CD4-positive, alpha-beta T cell treated with Interleukin-2 at 100 ng/mL for 4 hours (primary cell): ENCODE measurements around the gene CIITA.
"Not testable (repeated sequence)": the region's sequence is repeated elsewhere in the genome, so short reads cannot be mapped to it uniquely, and the experiment has no call there.

ENCODE experiments used
- DNase-seq: peaks from one replicate; pipeline ENCODE4 v3.0.0-alpha.2; 2020; ENCODE audit warnings: low spot score

CIITA gene

DNA sequence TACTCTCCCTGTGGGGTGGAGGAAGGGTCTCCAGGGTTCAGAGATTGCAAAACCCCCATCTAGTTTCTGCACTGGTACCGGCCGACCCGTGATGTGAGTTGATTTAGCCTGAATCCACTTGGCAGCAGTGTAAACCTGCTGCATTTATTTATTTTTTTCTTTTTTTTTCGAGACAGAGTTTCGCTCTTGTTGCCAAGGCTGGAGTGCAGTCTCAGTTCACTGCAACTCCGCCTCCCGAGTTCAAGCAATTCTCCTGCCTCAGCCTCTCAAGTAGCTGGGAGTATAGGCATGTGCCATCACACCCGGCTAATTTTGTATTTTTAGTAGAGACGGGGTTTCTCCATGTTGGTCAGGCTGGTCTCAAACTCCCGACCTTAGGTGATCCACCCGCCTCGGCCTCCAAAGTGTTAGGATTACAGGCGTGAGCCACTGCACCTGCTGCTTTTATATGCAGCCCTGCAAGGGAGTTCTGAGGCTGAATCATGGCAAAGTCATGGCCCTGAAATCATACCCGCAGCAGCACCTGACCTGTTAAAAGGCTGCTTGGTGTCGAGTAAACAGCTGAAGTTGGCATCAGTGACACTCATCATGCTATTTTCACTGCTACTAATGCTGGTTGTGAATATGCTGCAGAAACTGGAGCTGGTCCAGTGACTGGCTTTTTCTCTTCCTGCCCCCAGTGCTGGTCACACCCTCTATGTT, 43.9 kb downstream of the CIITA start:
- no peak for DNase-seq

DNA sequence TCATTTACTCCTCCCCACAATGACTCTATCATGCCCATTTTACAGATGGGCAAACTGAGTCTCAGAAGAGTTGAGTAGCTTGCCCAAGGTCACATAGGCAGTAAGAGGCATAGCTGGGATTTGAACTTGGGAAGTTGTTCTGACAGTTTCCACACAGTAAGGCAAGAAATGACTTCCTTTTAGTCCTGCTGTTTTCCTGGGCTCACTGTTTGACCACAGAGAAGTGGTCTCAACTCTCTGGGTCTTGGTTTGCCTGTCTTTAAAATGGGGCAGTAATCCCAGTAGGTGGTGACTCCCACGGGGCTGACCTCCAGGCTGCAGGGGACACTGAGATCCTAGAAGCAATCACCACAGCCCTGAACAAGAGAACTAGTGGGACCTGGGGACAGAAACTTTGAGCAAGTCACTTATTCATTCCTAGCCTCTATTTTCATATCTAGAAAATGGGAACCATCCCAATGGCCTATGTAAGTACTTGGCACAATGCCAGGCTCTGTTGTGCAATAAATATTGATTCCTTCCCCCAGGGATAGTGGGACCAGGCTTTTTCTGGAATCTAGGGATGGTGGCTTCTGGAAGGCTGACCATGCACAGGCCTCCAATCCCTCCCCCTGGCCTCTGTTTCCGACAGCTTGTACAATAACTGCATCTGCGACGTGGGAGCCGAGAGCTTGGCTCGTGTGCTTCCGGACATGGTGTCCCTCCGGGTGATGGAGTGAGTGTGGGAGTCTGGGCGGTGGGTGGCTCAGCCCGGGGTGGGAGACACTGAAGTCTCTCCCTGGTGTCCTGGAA, 44.7 kb downstream of the CIITA start:
- no peak for DNase-seq

DNA sequence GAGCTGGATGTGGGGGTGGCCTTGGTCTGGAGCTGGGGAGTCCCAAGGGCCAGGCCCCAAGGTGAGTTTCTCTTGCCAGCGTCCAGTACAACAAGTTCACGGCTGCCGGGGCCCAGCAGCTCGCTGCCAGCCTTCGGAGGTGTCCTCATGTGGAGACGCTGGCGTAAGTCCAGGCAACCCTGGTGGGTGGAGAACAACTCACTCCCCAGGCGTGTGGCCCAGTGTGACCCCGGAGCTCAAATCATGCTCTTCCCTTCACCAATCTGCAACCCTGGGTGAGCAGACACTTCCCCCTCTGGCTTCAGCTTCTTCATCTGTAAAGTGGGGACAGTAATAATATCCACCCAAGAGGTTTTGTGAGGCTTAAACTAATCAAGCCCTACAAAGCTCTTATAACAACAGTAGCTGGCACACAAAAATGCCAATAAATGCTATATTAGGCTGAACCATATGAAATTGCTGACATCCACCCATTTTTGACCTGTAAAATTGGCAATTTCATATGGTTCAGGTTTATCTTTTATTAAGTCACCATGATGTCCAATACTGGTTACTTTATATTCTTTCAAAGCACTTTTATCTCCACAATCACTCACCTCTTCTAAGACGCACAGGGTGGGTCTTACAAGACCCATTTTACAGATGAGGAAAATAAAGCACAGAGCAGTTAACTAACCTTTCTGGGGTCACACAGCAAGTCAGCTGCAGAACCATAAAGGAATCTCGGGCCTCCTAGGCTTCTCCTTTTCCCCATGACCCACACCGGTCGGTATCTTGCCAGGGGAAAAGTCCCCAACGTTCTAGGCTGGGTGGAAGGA, 45.5 kb downstream of the CIITA start:
- no peak for DNase-seq

DNA sequence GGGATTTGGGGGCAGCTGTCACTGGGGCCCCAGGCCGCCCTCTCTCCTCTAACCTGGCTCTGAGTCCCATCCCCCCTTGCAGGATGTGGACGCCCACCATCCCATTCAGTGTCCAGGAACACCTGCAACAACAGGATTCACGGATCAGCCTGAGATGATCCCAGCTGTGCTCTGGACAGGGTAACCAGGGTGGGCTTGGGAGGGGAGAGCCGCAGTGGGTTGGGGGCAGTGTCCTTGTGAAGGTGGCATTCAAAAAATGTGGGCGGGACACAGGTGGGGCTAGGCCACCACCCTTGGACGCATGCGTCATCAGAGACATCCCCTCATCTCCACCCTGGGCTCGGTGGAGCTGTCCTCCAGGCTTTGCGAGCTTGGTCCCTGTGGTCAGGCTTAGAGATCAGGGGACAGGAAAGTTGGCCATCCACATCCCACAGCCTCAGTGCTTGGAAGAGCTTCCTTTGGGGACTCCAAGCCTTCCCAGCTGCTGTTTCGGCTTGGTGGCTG, 46.2 kb downstream of the CIITA start:
- no peak for DNase-seq

DNA sequence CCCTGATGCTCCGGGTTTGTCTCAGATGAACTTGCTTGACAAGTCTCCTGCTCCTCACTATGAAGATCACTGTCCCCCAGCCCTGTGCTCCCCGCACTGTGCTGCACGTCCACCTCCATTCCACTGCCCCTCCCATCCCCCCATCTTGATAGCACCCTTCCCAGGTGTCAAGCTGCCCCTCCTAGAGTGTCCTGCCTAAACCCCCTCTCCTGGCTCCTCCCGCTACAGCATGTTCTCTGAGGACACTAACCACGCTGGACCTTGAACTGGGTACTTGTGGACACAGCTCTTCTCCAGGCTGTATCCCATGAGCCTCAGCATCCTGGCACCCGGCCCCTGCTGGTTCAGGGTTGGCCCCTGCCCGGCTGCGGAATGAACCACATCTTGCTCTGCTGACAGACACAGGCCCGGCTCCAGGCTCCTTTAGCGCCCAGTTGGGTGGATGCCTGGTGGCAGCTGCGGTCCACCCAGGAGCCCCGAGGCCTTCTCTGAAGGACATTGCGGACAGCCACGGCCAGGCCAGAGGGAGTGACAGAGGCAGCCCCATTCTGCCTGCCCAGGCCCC, 46.7 kb downstream of the CIITA start:
- no peak for DNase-seq

DNA sequence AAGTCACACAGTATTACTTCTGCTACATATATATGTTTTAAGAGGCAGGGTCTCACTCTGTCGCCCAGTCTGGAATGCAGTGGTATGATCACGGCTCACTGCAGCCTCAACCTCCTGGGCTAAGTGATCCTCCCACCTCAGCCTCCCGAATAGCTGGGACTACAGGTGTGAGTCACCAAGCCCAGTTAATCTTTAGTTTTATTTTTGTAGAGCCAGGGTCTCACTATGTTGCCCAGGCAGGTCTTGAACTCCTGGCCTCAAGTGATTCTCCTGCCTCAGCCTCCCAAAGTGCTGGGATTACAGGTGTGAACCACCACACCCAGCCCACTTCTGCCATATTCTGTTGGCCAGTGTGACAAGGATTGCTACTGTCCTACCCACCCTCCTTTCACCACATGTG, 48.3 kb downstream of the CIITA start:
- not testable (repeated sequence) for DNase-seq

DNA sequence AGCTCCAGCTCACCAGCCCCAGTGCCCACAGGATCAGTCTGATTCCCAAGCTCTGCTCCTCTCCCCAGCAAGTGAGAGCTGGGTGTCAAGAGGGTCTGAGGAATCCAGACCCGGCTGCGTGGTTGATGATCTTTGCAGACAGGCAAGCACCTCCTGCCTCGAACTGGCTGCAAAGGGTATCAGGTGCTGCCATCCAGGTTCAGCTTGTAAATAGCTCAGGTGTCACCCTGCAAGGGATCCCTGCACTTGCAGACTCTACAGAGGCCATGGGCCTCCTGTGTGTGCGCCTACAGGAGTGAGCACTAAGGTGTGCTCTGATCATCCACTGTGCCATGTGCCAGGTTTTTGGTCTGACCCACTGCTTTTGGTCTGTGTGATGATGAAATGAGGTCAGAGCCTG, 49.1 kb downstream of the CIITA start:
- no peak for DNase-seq

DNA sequence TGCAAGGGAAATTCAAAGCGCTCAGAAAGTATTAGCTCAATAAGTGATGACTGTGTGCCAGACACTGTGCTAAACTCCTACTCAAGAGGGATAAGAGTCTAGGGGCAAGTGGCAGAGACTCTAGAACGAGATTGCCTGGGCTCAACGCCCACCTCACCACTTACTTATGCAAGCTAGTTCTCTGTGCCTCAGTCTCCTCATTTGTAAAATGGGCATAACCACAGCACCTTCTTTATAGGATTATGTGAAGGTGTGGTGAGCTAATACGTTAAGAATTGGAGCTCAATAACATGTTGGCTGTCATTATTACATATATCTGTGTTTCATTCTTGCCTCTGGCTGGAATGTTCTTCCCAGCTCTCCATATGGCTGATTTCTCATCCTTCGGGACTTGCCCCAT, 49.9 kb downstream of the CIITA start:
- DNase-seq: no peak

DNA sequence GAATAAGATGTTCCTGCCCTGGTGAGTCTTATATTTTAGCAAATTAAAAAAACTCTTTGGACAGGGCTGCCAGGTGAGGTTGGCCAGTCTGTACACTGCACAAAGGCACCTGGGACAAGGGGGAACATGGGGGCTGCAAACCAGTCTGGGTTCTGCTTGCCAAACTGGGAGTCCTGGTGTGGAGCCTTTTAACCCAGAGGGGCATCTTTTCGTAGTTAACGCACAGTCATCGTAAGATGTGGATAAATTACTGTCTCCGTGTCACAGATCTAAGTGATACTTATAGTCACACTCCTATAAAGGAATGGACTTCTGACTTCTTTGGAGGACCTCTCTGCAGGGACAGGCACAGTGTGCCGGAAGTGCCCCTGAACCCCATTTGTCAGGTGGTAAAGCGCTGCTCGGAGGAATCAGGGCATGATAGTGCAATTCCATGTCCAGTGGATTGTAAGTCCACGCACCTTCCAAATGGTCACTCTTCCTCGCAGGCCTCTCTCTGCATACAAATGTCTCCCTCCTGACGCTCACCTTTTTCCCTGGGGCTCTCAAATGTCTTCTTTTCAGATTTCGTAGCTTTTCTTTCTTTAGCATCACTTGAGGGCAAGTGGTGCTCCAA, 50.6 kb downstream of the CIITA start:
- DNase-seq: no peak

DNA sequence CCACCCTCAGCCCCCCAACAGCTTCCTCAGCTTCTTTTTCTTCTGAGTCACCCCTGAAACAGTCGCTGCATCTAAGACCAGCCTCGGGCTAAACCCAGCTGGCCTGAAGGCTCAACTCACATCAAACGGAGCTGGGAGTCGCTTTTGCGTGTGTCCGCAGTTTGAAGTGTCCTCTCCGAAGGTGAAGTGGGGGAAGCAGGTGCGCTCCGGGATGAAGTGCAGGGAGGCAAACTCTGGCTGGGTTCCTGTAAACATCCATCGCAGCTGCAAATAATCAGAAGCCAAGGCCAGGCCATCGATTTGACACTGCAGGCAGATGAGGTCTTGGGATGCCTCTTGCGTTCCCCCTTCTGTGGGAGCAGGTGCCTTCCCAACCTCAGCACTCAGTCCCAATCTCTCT, 52.1 kb downstream of the CIITA start:
- DNase-seq: not testable (repeated sequence)

DNA sequence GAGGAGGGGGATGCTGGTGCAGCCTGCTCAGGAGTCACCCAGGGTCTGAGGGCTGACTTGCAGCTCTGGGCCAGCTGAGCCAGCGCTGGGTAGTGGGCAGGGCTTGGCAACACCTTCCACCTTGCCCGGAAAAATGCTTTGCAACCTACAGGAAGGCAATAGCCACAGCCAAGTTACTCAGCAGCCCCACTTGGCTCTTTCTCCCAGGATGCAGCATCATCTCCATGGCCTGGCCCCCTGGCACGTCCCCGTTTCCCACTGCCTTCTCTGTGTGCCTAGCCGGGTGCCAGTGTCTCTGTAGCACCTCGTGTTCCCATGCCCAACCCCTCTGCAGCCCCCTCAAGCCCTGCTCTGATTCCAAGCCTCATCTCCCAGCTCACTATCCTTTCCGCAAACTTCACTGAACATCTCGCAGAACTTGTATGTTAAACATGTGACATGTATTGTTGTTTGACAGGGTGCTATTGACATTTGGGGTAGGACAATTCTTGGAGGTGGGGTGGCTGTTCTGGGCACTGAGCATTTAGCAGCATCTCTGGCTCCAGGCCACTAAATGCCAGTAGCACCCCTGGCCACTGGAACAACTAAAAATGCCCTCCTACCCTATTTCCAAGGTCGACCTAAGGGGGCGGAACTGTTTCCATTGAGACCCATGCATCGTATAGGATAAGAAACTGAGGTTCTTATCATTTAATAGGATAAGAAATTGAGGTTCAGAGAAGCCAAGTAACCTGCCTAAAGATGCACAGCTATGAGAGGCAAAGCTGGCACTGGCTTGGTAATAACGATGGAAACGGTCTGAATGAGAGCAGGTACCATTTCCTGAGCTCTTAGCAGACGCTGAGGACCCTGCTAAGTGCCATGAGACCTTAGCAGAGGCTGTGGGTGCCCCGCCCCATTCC, 53.1 kb downstream of the CIITA start:
- no peak for DNase-seq

DNA sequence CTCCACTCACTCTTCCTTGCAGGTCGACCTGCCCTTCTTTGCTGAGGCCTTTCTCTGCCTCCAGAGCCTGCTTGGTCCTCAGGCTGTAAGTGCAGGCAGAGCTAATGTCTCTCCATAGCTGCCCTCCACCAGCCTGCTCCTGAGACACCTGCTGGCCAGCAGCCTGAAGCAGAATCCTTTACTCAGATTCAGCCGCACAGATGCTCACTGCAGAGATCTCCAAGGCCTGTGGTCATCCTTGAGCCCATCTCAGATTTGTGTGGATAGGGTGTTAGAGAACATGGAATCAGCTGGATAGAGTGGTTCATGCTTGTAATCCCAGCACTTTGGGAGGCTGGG, 53.7 kb downstream of the CIITA start:
- DNase-seq: no peak

DNA sequence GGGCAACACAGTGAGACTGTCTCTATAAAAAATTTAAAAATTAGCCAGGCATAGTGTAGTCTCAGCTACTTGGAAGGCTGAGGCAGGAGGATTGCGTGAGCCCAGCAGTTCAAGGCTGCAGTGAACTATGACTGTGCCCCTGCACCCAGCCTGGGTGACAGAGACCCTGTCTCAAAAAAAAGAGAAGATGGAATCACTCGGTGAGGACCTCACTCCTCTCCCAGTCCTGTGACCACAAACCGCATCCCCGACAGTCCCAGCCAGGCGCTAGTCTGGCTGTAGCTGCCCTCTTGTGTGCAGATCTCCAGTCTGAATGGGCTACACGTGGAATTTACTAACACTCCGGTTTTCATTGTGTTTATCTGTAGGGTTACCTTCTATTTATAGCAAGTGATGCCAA, 54.1 kb downstream of the CIITA start:
- DNase-seq: no peak

DNA sequence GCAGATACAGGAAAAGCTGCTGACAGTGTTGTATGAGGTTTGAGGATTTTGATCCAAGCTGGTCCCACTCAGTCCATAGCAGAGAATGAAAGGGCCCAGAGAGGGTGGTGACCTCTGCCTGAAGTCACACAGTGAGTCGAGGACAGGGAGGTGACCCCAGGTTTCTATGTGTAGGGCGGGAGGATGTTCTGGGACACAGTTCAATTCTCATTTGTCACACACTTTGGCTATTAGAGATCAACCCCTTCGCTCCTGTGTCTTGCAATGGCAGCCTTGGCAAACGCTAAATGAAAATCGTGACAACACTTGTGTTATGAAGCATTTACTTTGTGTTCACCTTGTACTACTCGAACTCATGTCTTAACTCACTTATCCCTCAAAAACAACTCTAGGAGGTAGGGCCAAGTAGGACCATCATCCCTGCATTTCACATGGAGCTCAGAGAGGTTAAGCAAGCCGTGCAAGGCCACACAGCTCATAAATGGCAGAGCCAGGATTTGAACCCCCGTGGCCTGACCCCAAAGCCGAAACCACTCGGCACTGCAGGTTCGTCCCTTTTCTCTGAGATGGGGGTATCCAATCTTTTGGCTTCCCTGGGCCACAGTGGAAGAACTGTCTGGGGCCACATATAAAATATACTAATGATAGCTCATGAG, 55.1 kb downstream of the CIITA start:
- DNase-seq: no peak

DNA sequence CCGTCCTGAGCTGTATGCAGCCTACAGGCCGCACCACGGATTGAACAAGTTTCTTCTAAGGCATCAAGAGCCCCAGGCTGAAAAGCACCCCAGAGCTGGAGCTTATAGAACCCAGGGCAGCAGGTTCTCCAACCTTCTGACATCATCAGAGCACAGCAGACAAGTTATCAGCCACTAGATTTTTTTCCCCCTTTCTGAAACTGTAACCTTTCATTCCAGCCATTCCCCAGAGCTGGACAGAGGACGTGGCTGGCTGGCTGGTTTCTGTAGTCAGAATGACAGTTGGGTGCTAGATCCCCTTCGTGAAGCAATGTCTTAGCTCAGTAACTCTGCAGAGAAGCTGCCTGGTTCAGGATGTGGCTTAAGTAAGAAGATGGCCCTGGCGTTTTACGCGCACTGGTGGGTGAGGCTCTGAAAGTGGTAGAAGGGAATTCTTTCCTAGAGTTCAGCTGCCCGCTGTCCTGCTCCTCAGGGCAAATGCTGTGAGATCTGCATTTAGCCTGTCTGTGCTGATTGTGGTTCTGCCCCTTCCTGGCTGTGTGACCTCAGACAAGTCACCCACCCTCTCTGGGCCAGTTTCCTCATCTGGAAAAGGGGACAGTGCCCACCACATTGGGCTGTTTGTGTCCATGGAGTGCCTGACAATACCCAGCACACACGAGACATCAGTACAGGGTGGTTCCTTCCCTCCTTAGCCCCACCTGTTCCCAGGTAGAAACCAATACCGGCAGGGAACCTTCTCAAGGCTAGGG, 56.1 kb downstream of the CIITA start:
- DNase-seq: no peak

DNA sequence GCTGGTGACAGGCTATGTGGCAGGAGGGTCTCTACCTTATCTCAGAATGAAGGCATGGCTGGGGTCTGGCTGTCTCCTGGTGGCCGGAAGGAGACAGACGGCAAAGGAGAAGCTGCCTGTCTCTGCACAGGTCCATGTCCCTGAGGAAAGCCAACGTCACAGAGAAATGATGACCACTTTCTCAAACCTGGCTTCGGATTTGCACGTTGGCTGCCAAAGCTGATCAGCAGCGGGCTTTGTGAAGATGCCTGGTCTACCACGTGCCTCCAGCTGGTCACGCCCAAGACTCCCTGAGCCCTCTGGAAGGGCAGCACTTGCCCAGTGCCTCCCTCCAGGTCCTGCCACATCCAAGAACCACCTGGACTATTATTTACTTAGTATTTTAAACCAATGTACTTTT, 56.9 kb downstream of the CIITA start:
- DNase-seq: no peak

DNA sequence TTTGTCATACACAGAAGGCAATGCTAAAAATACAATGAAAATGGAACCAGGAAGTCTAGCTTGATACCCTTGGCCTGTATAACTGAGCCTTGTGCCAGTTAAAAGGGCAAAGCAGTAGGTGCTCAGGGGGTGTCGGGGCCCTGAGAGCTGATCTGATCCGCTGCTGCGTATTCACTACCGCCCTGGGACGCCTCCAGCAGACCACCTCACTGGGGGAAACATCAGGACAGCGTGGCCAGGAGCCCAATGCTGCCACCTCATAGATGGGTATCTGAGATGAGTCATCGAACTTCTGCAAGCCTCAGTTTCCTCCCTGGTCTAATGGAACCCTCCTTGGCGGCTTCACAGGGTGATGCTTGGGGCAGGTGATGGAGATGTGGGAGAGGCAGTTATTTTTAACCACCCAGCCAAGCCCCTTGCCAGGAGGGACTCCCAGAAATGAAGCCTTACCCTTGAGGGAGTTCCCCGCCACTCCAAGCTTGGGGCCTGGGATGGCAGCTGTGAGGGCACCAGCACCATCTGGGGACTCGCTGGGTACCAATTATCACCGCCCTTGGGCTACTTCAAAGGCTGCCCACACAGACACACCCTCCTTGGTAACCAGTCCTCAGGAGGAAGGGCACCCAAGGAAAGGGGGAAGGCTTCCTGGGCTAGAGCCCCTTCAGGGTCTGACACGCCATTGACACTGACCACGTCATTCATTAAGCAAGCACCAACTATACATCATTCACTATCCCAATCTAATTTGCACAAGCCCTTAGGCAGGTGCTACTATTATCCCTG, 57.5 kb downstream of the CIITA start:
- no peak for DNase-seq

DNA sequence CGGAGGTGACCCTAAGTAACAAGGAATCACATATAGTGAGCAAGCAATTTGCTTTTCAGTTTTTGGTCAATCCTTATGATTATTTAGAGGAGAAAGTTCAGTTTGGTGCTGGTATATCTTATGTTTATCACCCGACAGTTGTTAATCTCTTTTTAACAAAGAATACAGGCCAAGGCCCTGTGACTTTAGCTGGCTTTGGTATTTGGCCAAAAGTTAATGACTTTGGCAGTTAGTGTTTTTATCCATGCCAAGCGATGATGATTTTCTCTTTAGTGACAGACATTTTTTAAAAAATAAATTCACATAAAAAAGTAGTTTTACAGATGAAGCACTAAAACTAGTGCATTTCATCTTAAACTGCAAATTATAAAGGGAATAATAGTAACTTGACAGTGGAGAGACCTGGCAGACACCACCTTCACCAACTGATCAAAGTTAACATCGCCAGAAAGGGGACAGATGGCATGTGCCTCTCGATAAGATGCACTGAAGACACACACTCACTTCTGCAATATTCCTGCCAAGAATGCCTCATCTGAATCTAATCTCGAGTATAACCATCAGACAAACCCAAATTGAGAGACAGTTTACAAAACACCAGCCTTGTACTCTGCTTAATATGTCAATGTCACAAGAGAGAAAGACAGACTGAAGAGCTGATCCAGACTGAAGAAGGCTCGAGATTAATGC, 58.4 kb downstream of the CIITA start:
- DNase-seq: no peak
